CD4-positive, alpha-beta T cell treated with Interleukin-6 at 100 ng/mL for 8 hours (primary cell): ENCODE results near the gene PRSS37.
"Not testable (repeated sequence)": the region's sequence is repeated elsewhere in the genome, so short reads cannot be mapped to it uniquely, and the experiment has no call there.

Experiments
- DNase-seq: peaks from one replicate; pipeline ENCODE4 v3.0.0-alpha.2; 2020; ENCODE audit warnings: mixed read lengths, low spot score

The PRSS37 gene

GRCh38 chr7:141841385-141841784 lies at the start of gene PRSS37:
Gene PRSS37 (minus strand): TSS chr7:141841485. CDS start chr7:141841049, 436 bp downstream.
- DNase-seq, result no peak

- no peak for DNase-seq
Observed at GRCh38 chr7:141889321-141889720, 48.0 kb upstream of the PRSS37 start.

- DNase-seq, result no peak
Observed at GRCh38 chr7:141884539-141885225, 43.4 kb upstream of the PRSS37 start.

GRCh38 chr7:141880960-141881359 lies 39.7 kb upstream of the PRSS37 start:
- no peak for DNase-seq

GRCh38 chr7:141877365-141877764 lies 36.1 kb upstream of the PRSS37 start:
- DNase-seq, result no peak

- no peak for DNase-seq
Observed at GRCh38 chr7:141876371-141876770, 35.1 kb upstream of the PRSS37 start.

- DNase-seq, result no peak
Observed at GRCh38 chr7:141875453-141875852, 34.2 kb upstream of the PRSS37 start.

- no peak for DNase-seq
Observed at GRCh38 chr7:141874787-141875186, 33.5 kb upstream of the PRSS37 start.

GRCh38 chr7:141872931-141873330 lies 31.6 kb upstream of the PRSS37 start:
- no peak for DNase-seq

- DNase-seq, result no peak
Observed at GRCh38 chr7:141866974-141867373, 25.7 kb upstream of the PRSS37 start.

- no peak for DNase-seq
Observed at GRCh38 chr7:141864765-141865447, 23.6 kb upstream of the PRSS37 start.

- DNase-seq, result no peak
Observed at GRCh38 chr7:141860207-141860606, 18.9 kb upstream of the PRSS37 start.

GRCh38 chr7:141847996-141848395 lies 6.7 kb upstream of the PRSS37 start:
- DNase-seq, result no peak

- DNase-seq, result no peak
Observed at GRCh38 chr7:141844256-141844655, 3.0 kb upstream of the PRSS37 start.

- DNase-seq, result no peak
Observed at GRCh38 chr7:141842904-141843303, 1.6 kb upstream of the PRSS37 start.

GRCh38 chr7:141840708-141841107 lies 577 bp downstream of the PRSS37 start:
- DNase-seq, result no peak

GRCh38 chr7:141839256-141839655 lies 2.0 kb downstream of the PRSS37 start:
- no peak for DNase-seq

GRCh38 chr7:141838581-141838980 lies 2.7 kb downstream of the PRSS37 start:
- DNase-seq, result no peak

- DNase-seq, result no peak
Observed at GRCh38 chr7:141837683-141838082, 3.6 kb downstream of the PRSS37 start.

- not testable (repeated sequence) for DNase-seq
Observed at GRCh38 chr7:141822432-141822831, 18.9 kb downstream of the PRSS37 start.

GRCh38 chr7:141820067-141820466 lies 21.2 kb downstream of the PRSS37 start:
- no peak for DNase-seq

GRCh38 chr7:141792526-141792925 lies 48.8 kb downstream of the PRSS37 start:
- DNase-seq, result no peak

- DNase-seq, result no peak
Observed at GRCh38 chr7:141789917-141790316, 51.4 kb downstream of the PRSS37 start, which contains the start of gene TAS2R5. Gene TAS2R5 (plus strand): TSS chr7:141790217. CDS start chr7:141790362, 145 bp downstream.

- DNase-seq, result no peak
Observed at GRCh38 chr7:141788296-141788695, 53.0 kb downstream of the PRSS37 start.
